GM12892 (cell line): ENCODE measurements around the gene CKAP4.

ENCODE experiments used
- POLR2A ChIP-seq: IDR thresholded peaks from 2 replicates; pipeline ENCODE4 v1.6.1; 2011; ENCODE audit warnings: low read depth, low read length, control low read depth
- POLR2AphosphoS5 ChIP-seq: IDR thresholded peaks from 2 replicates; pipeline ENCODE4 v1.6.1; 2011; ENCODE audit warnings: low read depth, low read length, control low read depth
- TAF1 ChIP-seq: IDR thresholded peaks from 2 replicates; pipeline ENCODE4 v1.6.1; 2011; ENCODE audit warnings: low read depth, mild to moderate bottlenecking, control low read depth, low read length, borderline replicate concordance

- TF ChIP-seq POLR2A (no peak), TAF1 (no peak), POLR2AphosphoS5 (no peak)
Observed at GRCh38 chr12:106220536-106220935, 27.3 kb downstream of the CKAP4 start.
